ENCODE data around the gene B4GALT7. TPM values are rescaled to one million over a fixed set of nuclear protein-coding genes. Genes with fewer than 3 reads are reported as not detected.

The B4GALT7 gene
- total RNA-seq, 1 experiment from 2014 or later = 21.7 TPM

DNA sequence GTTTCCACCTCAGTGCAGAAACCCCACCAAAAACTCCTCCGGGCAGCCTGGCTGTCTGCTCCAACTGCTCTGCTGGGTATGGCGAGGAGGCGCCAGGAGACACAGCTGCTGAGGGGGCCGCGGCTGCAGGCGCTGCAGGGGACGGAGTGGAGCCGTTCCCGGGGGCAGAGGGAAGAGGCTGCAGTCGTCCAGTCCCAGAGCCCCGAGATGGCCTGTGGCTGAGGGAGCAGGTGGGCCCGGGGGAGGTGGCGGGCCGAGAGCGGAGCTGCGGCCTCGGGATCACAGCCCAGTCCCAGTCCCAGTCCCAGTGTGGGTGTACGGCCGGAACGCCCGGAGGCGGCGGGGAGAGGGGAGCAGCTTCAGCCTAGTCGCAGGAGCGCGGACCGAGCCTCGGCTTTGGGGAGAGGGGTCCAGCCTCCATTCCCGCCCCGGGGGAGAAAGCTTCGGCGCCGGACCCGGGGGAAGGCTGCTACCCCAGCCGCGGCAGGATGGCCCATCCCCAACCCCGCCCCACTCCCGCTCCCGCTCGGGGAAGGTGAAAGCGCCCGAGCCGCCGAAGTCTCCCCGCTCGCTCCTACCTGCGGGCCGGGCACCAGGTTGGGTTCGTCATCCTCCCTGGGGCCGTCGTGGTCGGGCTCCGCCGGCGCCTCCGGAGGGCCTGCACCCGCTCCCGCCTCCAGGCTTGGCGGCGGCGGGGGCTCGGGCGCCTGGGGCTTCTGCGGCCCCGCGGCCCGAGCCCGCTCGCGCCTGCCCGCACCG, 46.1 kb upstream of the B4GALT7 start (continued):
- TF ChIP-seq FOXJ3 (CRISPR knock-in tag; IDR thresholded peaks at IDR 0.05; ENCODE audit: borderline replicate concordance) (no peak), ZNF232 (CRISPR knock-in tag; IDR thresholded peaks at IDR 0.05) (no peak), OVOL2 (CRISPR knock-in tag; IDR thresholded peaks at IDR 0.05; ENCODE audit: borderline replicate concordance) (no peak), SOX15 (CRISPR knock-in tag; IDR thresholded peaks at IDR 0.05) (no peak), FOXK1 (CRISPR knock-in tag; IDR thresholded peaks at IDR 0.05) (no peak), ETV6 (CRISPR knock-in tag; IDR thresholded peaks at IDR 0.05) (0 out of 2 replicates have a peak, but pooled peaks have one; percentile 29), SMAD4 (CRISPR knock-in tag; IDR thresholded peaks at IDR 0.05) (no peak), TCF7 (CRISPR knock-in tag; IDR thresholded peaks at IDR 0.05; ENCODE audit: low read depth) (no peak), EMX1 (CRISPR knock-in tag; IDR thresholded peaks at IDR 0.05) (no peak), HMGA2 (CRISPR knock-in tag; IDR thresholded peaks at IDR 0.05) (no peak), JUN (CRISPR knock-in tag; IDR thresholded peaks at IDR 0.05) (0 out of 2 replicates have a peak, but pooled peaks have one; percentile 27)
- TF ChIP-seq, protein P1, sequence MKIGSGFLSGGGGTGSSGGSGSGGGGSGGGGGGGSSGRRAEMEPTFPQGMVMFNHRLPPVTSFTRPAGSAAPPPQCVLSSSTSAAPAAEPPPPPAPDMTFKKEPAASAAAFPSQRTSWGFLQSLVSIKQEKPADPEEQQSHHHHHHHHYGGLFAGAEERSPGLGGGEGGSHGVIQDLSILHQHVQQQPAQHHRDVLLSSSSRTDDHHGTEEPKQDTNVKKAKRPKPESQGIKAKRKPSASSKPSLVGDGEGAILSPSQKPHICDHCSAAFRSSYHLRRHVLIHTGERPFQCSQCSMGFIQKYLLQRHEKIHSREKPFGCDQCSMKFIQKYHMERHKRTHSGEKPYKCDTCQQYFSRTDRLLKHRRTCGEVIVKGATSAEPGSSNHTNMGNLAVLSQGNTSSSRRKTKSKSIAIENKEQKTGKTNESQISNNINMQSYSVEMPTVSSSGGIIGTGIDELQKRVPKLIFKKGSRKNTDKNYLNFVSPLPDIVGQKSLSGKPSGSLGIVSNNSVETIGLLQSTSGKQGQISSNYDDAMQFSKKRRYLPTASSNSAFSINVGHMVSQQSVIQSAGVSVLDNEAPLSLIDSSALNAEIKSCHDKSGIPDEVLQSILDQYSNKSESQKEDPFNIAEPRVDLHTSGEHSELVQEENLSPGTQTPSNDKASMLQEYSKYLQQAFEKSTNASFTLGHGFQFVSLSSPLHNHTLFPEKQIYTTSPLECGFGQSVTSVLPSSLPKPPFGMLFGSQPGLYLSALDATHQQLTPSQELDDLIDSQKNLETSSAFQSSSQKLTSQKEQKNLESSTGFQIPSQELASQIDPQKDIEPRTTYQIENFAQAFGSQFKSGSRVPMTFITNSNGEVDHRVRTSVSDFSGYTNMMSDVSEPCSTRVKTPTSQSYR (CRISPR knock-in tag; IDR thresholded peaks at IDR 0.05) = no peak
- TF ChIP-seq, protein P2, sequence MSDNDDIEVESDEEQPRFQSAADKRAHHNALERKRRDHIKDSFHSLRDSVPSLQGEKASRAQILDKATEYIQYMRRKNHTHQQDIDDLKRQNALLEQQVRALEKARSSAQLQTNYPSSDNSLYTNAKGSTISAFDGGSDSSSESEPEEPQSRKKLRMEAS (CRISPR knock-in tag; IDR thresholded peaks at IDR 0.05) = 0 out of 2 replicates have a peak, but pooled peaks have one; percentile 33
- TF ChIP-seq, protein P3, sequence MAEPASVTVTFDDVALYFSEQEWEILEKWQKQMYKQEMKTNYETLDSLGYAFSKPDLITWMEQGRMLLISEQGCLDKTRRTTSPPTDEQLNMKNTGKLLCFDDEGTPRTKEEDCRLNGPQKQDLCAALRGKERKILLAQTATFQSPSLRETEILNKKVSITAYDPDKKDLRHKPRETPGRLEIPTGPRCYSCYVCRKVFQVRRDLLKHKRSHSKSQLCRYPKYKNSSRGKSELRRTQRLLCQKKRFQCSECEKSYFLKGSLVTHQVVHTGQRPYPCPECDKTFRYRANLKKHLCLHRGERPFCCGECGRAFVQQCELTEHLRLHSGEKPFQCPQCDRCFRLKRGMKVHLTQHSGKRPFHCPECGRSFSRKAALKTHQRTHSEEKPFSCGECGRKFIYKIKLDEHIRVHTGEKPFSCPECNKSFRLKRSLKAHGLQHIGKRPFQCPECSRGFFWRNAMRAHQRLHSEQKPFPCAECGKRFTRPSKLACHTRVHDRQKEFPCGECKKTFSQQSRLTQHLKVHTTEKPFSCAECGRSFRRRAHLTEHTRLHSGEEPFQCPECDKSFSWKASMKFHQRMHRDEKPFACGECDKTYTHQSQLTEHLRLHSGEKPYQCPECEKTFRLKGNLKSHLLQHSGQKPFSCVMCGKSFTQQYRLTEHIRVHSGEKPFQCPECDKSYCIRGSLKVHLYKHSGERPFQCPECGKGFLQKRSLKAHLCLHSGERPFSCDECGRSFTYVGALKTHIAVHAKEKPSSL (CRISPR knock-in tag; conservative IDR thresholded peaks at IDR 0.05) = no peak
- TF ChIP-seq, protein P4, sequence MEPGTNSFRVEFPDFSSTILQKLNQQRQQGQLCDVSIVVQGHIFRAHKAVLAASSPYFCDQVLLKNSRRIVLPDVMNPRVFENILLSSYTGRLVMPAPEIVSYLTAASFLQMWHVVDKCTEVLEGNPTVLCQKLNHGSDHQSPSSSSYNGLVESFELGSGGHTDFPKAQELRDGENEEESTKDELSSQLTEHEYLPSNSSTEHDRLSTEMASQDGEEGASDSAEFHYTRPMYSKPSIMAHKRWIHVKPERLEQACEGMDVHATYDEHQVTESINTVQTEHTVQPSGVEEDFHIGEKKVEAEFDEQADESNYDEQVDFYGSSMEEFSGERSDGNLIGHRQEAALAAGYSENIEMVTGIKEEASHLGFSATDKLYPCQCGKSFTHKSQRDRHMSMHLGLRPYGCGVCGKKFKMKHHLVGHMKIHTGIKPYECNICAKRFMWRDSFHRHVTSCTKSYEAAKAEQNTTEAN (CRISPR knock-in tag; IDR thresholded peaks at IDR 0.05) = no peak; the same call in 1 of the 2 replicates
- TF ChIP-seq, protein P5, sequence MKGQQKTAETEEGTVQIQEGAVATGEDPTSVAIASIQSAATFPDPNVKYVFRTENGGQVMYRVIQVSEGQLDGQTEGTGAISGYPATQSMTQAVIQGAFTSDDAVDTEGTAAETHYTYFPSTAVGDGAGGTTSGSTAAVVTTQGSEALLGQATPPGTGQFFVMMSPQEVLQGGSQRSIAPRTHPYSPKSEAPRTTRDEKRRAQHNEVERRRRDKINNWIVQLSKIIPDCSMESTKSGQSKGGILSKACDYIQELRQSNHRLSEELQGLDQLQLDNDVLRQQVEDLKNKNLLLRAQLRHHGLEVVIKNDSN (CRISPR knock-in tag; IDR thresholded peaks at IDR 0.05) = no peak
- TF ChIP-seq, protein P6, sequence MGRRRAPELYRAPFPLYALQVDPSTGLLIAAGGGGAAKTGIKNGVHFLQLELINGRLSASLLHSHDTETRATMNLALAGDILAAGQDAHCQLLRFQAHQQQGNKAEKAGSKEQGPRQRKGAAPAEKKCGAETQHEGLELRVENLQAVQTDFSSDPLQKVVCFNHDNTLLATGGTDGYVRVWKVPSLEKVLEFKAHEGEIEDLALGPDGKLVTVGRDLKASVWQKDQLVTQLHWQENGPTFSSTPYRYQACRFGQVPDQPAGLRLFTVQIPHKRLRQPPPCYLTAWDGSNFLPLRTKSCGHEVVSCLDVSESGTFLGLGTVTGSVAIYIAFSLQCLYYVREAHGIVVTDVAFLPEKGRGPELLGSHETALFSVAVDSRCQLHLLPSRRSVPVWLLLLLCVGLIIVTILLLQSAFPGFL (CRISPR knock-in tag; IDR thresholded peaks at IDR 0.05; ENCODE audit: borderline replicate concordance) = no peak
- TF ChIP-seq, protein P7, sequence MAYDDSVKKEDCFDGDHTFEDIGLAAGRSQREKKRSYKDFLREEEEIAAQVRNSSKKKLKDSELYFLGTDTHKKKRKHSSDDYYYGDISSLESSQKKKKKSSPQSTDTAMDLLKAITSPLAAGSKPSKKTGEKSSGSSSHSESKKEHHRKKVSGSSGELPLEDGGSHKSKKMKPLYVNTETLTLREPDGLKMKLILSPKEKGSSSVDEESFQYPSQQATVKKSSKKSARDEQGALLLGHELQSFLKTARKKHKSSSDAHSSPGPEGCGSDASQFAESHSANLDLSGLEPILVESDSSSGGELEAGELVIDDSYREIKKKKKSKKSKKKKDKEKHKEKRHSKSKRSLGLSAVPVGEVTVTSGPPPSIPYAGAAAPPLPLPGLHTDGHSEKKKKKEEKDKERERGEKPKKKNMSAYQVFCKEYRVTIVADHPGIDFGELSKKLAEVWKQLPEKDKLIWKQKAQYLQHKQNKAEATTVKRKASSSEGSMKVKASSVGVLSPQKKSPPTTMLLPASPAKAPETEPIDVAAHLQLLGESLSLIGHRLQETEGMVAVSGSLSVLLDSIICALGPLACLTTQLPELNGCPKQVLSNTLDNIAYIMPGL (CRISPR knock-in tag; IDR thresholded peaks at IDR 0.05) = peak; percentile 66; the same call in 1 of the 2 replicates
